K562 (cell line): ENCODE results near the gene ZNF672. TPM values are rescaled to one million over a fixed set of nuclear protein-coding genes. Genes with fewer than 3 reads are reported as not detected.

Experiments used
- ATAC-seq: fragments of 200-7000 bp; cut with Tn5 transposase; 3 replicates; pipeline ENCODE4 v1.9.1; 2020; ENCODE audit warnings: moderate library complexity
- BruUV-seq: library from RNA; stranded (reverse); fragments of 400-500 nt; replicated peaks from 2 replicates; lab custom pipeline; 2021; lab: Mats Ljungman, UMichigan
- CTCF ChIA-PET: fragments of 300-600 bp; formaldehyde crosslinking; extraction: SDS; loops from one replicate; lab custom pipeline; 2021; ENCODE audit warnings: low intra/inter-chr PET ratio; lab: Yijun Ruan, JAX
- POLR2A ChIA-PET: fragments of 300-600, 350-650 bp; sonication (Branson Sonifier 250); formaldehyde crosslinking; extraction: SDS; loops from one replicate; lab custom pipeline; 2021; ENCODE audit warnings: antibody characterized with exemption, inconsistent platforms; lab: Yijun Ruan, JAX
- DNase-seq, 4 experiments: peaks; one replicate each; pipeline versions ENCODE4 v3.0.0 to v3.0.0-alpha.2; 2011 to 2018; ENCODE audit warnings: low spot score in 3 of 4, mixed read lengths in 3 of 4; ENCODE audit errors: extremely low read depth in 1 of 4
- FAIRE-seq: peaks from 2 replicates; lab custom pipeline; 2011; peaks lifted over from hg19 to GRCh38; lab: Jason Lieb, UNC
- H2AFZ ChIP-seq: 2 replicates; pipeline ENCODE4 v1.6.0; 2011; ENCODE audit warnings: low read depth, low read length, control low read depth, inconsistent platforms
- H3K27ac ChIP-seq: fragments of 200-600 bp; 3 replicates; pipeline ENCODE4 v1.8.0; 2011; ENCODE audit warnings: low read depth, mild to moderate bottlenecking, control low read depth, inconsistent platforms, low read length, moderate library complexity, mixed read lengths; ENCODE audit errors: extremely low read depth
- H3K27me3 ChIP-seq, 2 experiments: fragments of 300-600 bp in 1 of 2; 2 replicates in 1 of 2; 3 replicates in 1 of 2; pipeline versions ENCODE4 v1.6.0 to v1.8.0; 2011; ENCODE audit warnings: inconsistent platforms in 2 of 2, low read length in 2 of 2, mild to moderate bottlenecking in 1 of 2, mixed read lengths in 1 of 2, moderate library complexity in 1 of 2; ENCODE audit not compliant: control insufficient read depth in 2 of 2, insufficient read depth in 2 of 2
- H3K36me3 ChIP-seq: fragments of 300-600 bp; 3 replicates; pipeline ENCODE4 v1.8.0; 2011; ENCODE audit warnings: mild to moderate bottlenecking, low read length, inconsistent platforms; ENCODE audit not compliant: control insufficient read depth, insufficient read depth
- H3K4me1 ChIP-seq, 2 experiments: fragments of 200-600 bp in 1 of 2; replicated peaks in 1 of 2; 2 replicates in 1 of 2; 3 replicates in 1 of 2; pipeline versions ENCODE4 v1.5.1 to v1.8.0; 2011; ENCODE audit warnings: inconsistent platforms in 2 of 2, low read length in 2 of 2, mild to moderate bottlenecking in 1 of 2, mixed read lengths in 1 of 2, moderate library complexity in 1 of 2; ENCODE audit not compliant: control insufficient read depth in 2 of 2, insufficient read depth in 2 of 2
- H3K4me2 ChIP-seq: 2 replicates; pipeline ENCODE4 v1.6.1; 2011; ENCODE audit warnings: low read length, control low read depth, inconsistent platforms, mixed read lengths; ENCODE audit not compliant: insufficient read depth
- H3K4me3 ChIP-seq: fragments of 200-600 bp; sonication (generic), shearing (Covaris generic); 2 replicates; pipeline ENCODE4 v1.5.1; 2016; ENCODE audit warnings: control low read depth, inconsistent platforms
- H3K79me2 ChIP-seq: fragments of 200-600 bp; 3 replicates; pipeline ENCODE4 v1.8.0; 2011; ENCODE audit warnings: low read length, inconsistent platforms; ENCODE audit not compliant: control insufficient read depth, insufficient read depth
- H3K9ac ChIP-seq, 2 experiments: 2 replicates each; pipeline versions ENCODE4 v1.6.0 to v1.6.1; 2011; ENCODE audit warnings: low read depth in 2 of 2, low read length in 2 of 2, control low read depth in 1 of 2, inconsistent platforms in 1 of 2, mild to moderate bottlenecking in 1 of 2, mixed read lengths in 1 of 2; ENCODE audit not compliant: insufficient read depth in 1 of 2
- H3K9me1 ChIP-seq: one replicate; pipeline ENCODE4 v1.6.0; 2011; ENCODE audit warnings: inconsistent platforms, mild to moderate bottlenecking, low read length, moderate library complexity; ENCODE audit not compliant: control insufficient read depth, insufficient read depth
- H3K9me3 ChIP-seq: replicated peaks from 2 replicates; pipeline ENCODE4 v1.5.1; 2011; ENCODE audit warnings: low read depth, low read length, inconsistent platforms; ENCODE audit not compliant: control insufficient read depth, insufficient read depth
- H4K20me1 ChIP-seq: replicated peaks from 2 replicates; pipeline ENCODE4 v1.6.1; 2011; ENCODE audit warnings: low read length, inconsistent platforms, mixed read lengths; ENCODE audit not compliant: control insufficient read depth, insufficient read depth
- C11orf30 ChIP-seq: fragments of 450-650 bp; IDR thresholded peaks from 2 replicates; pipeline ENCODE4 v1.6.1; 2016; ENCODE audit warnings: low read depth, mild to moderate bottlenecking
- KLF6 ChIP-seq: fragments of 250-450 bp; sonication (Bioruptor Pico); IDR thresholded peaks from 2 replicates; pipeline ENCODE4 v1.4.0; 2020; ENCODE audit warnings: mild to moderate bottlenecking, moderate library complexity, borderline replicate concordance
- MAFF ChIP-seq: IDR thresholded peaks from 2 replicates; pipeline ENCODE4 v1.6.1; 2012; ENCODE audit warnings: low read length, improper control_type of control experiment
- MAFG ChIP-seq: fragments of 450-650 bp; conservative IDR thresholded peaks from 2 replicates; pipeline ENCODE4 v1.6.1; 2016; ENCODE audit warnings: missing genetic modification characterization, missing compliant biosample characterization
- MAFK ChIP-seq: IDR thresholded peaks from 2 replicates; pipeline ENCODE4 v1.6.1; 2011; ENCODE audit warnings: low read length, improper control_type of control experiment
- PURB ChIP-seq: sonication (generic); formaldehyde crosslinking; IDR thresholded peaks from 2 replicates; pipeline ENCODE4 v1.9.0; 2021; ENCODE audit warnings: low read depth, mild to moderate bottlenecking, missing genetic modification reagents
- ZNF23 ChIP-seq: fragments of 250-450 bp; sonication (Bioruptor Pico); IDR thresholded peaks from 2 replicates; pipeline ENCODE4 v1.4.0; 2020; ENCODE audit warnings: mild to moderate bottlenecking
- ZNF316 ChIP-seq: fragments of 450-650 bp; IDR thresholded peaks from 2 replicates; pipeline ENCODE4 v1.6.1; 2016
- WGBS: fragments of 100-300 bp; shearing (Covaris generic); methylation state at CpG from one replicate; pipeline ENCODE4 v1.1.6; 2016; ENCODE audit warnings: low coverage, mixed read lengths; ENCODE audit not compliant: insufficient coverage; ENCODE audit errors: missing lambda C conversion rate; 5-methylcytosine and 5-hydroxymethylcytosine counted together
- in situ Hi-C: fragments of 300-500 bp; cut with MboI; formaldehyde crosslinking; loops from 4 replicates; pipeline ENCODE4 v1.15.0; 2018; ENCODE audit warnings: inconsistent platforms, mixed read lengths
- intact Hi-C: fragments of 100-400 bp; cut with micrococcal nuclease; formaldehyde crosslinking; loops from 2 replicates; pipeline ENCODE4 v1.14.2; 2022
- polyA plus RNA-seq, 8 experiments: library from polyadenylated mRNA; depleted of rRNA in 4 of 8; stranded (reverse) in 5 of 8; unstranded in 3 of 8; fragments of >200 nt; fragmentation: Nextera tagmentation in 2 of 8; fragmentation: Illumina TruSeq in 1 of 8; extraction: Ambion mirVana in 2 of 8; extraction: Trizol in 1 of 8; gene quantifications; 2 replicates each; pipeline versions ENCODE4 v1.2.1 to v1.2.3, GENCODE V29; 2011 to 2014; ENCODE audit warnings: inconsistent platforms in 1 of 8, missing spikeins in 1 of 8
- total RNA-seq, 7 experiments: library from RNA; depleted of rRNA in 6 of 7; stranded (reverse); fragments of >200 nt in 6 of 7; fragmentation: Illumina TruSeq in 2 of 7; extraction: Trizol in 2 of 7; gene quantifications; 2 replicates each; pipeline versions ENCODE4 v1.2.1 to v1.2.3, GENCODE V29; 2011 to 2021; ENCODE audit warnings: low replicate concordance in 1 of 7
- TF ChIP-seq, protein P1 (sequence below), 2 experiments: IDR thresholded peaks in 1 of 2; conservative IDR thresholded peaks in 1 of 2; 2 replicates each; pipeline ENCODE4 v1.6.1; 2016; ENCODE audit warnings: low read depth in 2 of 2, mild to moderate bottlenecking in 1 of 2, missing compliant biosample characterization in 1 of 2, missing genetic modification characterization in 1 of 2, moderate library complexity in 1 of 2
- TF ChIP-seq, protein P2 (sequence below): sonication (generic); IDR thresholded peaks from 2 replicates; pipeline ENCODE4 v1.6.1; 2016

ZNF672 gene
- total and polyA plus RNA-seq, 9 of the 15 experiments (the other 6 are each of a cell fraction or from before 2014, with no cell fraction given) = 1.9 to 57.9 (median 24.1) TPM

DNA sequence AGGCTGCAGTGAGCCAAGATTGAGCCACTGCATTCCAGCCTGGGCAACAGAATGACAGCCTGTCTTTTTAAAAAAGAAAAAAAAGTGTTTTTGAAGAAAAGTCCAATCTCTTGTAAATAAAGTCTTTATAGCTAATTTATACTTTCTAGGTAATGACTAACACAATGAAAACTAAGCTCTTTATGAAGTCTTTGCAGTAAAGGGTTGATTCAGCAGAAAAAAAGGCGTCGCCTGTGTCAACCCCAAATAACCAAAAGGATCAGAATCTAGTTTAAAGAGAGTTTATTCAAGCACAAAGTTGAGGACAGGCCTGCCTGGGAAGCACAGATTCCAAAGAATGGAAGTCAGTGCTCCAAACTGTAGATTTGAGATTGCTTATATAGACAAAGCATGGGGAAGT, 53.7 kb downstream of the ZNF672 start:
- in situ Hi-C loops (no loop called here), intact Hi-C loops (no loop called here)
- Histone ChIP-seq H2AFZ (peak overlapping the region; percentile 75; the same call in 1 of the 2 replicates), H3K9me1 (no peaks in the 10 kb centered on the region), H3K4me1 (peaks cover 29 to 47% of the 10 kb centered on the region in 2 experiments), H3K27ac (0 out of 3 replicates have a peak overlapping the region, but pooled peaks have one; percentile 94), H3K79me2 (no peaks in the 10 kb centered on the region), H3K36me3 (no peaks in the 10 kb centered on the region), H3K27me3 (no peaks in the 10 kb centered on the region), H3K4me3 (no peak overlapping the region), H3K4me2 (no peak overlapping the region), H3K9me3 (no peaks in the 10 kb centered on the region), H3K9ac (no peak overlapping the region), H4K20me1 (no peaks in the 10 kb centered on the region)
- POLR2A ChIA-PET = interaction anchor here (1.8 kb wide), 1 partner anchor 9 kb away, joined by 5 read pairs; no protein-coding TSS in a partner anchor
- WGBS = 72% methylated on average over 2 of the region's 2 CpGs
- TF ChIP-seq ZNF316 = peak; percentile 86
- TF ChIP-seq, protein P1, sequence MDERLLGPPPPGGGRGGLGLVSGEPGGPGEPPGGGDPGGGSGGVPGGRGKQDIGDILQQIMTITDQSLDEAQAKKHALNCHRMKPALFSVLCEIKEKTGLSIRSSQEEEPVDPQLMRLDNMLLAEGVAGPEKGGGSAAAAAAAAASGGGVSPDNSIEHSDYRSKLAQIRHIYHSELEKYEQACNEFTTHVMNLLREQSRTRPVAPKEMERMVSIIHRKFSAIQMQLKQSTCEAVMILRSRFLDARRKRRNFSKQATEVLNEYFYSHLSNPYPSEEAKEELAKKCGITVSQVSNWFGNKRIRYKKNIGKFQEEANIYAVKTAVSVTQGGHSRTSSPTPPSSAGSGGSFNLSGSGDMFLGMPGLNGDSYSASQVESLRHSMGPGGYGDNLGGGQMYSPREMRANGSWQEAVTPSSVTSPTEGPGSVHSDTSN (CRISPR knock-in tag; IDR thresholded peaks at IDR 0.05; ENCODE audit: low read depth) = no peak
- TF ChIP-seq, protein P1 (tag; conservative IDR thresholded peaks at IDR 0.05; ENCODE audit: low read depth) = no peak
- no peak for TF ChIP-seq KLF6 (CRISPR knock-in tag)
- TF ChIP-seq ZNF23 (CRISPR knock-in tag) = no peak
- TF ChIP-seq PURB (CRISPR knock-in tag) = no peak
- TF ChIP-seq C11orf30 = peak; percentile 80
- peak; percentile 37; the same call in 1 of the 2 replicates for TF ChIP-seq MAFK
- TF ChIP-seq, protein P2, sequence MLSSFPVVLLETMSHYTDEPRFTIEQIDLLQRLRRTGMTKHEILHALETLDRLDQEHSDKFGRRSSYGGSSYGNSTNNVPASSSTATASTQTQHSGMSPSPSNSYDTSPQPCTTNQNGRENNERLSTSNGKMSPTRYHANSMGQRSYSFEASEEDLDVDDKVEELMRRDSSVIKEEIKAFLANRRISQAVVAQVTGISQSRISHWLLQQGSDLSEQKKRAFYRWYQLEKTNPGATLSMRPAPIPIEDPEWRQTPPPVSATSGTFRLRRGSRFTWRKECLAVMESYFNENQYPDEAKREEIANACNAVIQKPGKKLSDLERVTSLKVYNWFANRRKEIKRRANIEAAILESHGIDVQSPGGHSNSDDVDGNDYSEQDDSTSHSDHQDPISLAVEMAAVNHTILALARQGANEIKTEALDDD = 0 out of 2 replicates have a peak, but pooled peaks have one; percentile 9
- TF ChIP-seq MAFF = peak; percentile 33; the same call in 1 of the 2 replicates
- TF ChIP-seq MAFG (tag) = peak; percentile 49
- no peak for DNase-seq
- ATAC-seq = no peak
- no peak for FAIRE-seq
- BruUV-seq = no TSS peak
- CTCF ChIA-PET = no interaction called here
